ENCODE data around the gene BOK. TPM values are rescaled to one million over a fixed set of nuclear protein-coding genes. Genes with fewer than 3 reads are reported as not detected.
A peak's percentile ranks its signal among the peaks of the same experiment; 100 is the strongest.

BOK gene
- total and polyA plus RNA-seq, 9 of the 15 experiments (the other 6 are each of a cell fraction or from before 2014, with no cell fraction given), result 0.03 to 3.3 (median 2.0) TPM; not detected in 1

DNA sequence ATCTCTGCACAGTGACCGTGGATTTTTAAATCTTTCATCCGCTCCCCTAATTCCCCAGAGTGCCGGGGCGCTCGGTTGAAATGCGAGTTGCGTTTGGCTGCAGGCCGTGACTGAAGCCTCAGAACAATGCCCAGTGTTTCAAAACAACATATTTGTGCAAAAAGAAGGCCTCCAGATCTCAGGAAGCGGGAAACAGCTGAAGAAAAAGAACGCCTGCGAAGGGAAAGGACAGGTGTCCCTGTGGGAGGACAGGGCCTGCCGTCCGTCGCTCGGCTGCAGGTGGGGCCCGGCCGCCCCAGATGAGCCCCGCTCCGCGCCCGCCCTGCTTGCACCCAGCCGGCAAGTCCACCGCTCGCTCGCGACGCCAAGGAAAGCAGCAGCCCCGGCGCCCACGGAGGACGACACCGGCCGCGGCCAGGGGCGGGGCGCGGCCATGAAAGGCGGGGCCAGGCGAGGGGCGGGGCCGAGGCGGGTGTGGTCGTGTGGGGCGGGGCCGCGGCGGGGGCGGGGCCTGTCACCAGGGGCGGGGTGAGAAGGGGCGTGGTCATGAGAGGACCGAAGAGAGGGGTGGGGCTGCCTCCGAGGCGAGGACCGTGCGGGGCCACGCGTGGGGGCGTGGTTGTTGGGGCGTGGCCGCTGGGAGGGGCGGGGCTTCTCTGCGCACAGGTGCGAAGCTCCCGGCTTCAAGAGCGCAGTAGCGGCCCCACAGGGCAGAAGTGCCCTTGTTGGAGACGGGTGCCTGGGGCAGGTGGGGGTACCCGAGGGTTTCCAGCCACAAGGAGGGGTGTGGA lies 17.6 kb upstream of the BOK start (continued):
- TF ChIP-seq ZNF165 (CRISPR knock-in tag; IDR thresholded peaks at IDR 0.05; ENCODE audit: borderline replicate concordance) (no peak), KDM4B (IDR thresholded peaks at IDR 0.05; ENCODE audit: borderline replicate concordance in 2 of 2, low read depth in 1 of 2) (no peak), TBP (optimal IDR thresholded peaks at IDR 0.05; ENCODE audit: low read depth, low read length) (peak; percentile 57), ZNF639 (CRISPR knock-in tag; conservative IDR thresholded peaks at IDR 0.05 in 1 of 2, IDR thresholded peaks at IDR 0.05 in 1 of 2) (no peak), NRF1 (conservative IDR thresholded peaks at IDR 0.05 in 1 of 2, IDR thresholded peaks at IDR 0.05 in 1 of 2) (peak; percentile 33 to 45; a peak in 3 of 4 replicates), NONO (IDR thresholded peaks at IDR 0.05; ENCODE audit: low read depth in 2 of 2, low read length in 1 of 2) (peak in 1 of 2 experiments; percentile 36; a peak in 1 of 4 replicates), POLR2G (IDR thresholded peaks at IDR 0.05; ENCODE audit: low read depth, low read length) (peak; percentile 87), TAF7 (tag; IDR thresholded peaks at IDR 0.05) (no peak), ZNF764 (CRISPR knock-in tag; IDR thresholded peaks at IDR 0.05; ENCODE audit: low read depth) (no peak), BCOR (IDR thresholded peaks at IDR 0.05) (no peak), YY1 (IDR thresholded peaks at IDR 0.05; ENCODE audit: borderline replicate concordance in 1 of 3, control insufficient read depth in 1 of 3, extremely low read depth in 1 of 3, insufficient read depth in 3 of 3, insufficient read length in 1 of 3, insufficient replicate concordance in 2 of 3, low read depth in 1 of 3, low read length in 2 of 3) (peak in 2 of 3 experiments; percentile 76 to 81)
- TF ChIP-seq, protein P1, sequence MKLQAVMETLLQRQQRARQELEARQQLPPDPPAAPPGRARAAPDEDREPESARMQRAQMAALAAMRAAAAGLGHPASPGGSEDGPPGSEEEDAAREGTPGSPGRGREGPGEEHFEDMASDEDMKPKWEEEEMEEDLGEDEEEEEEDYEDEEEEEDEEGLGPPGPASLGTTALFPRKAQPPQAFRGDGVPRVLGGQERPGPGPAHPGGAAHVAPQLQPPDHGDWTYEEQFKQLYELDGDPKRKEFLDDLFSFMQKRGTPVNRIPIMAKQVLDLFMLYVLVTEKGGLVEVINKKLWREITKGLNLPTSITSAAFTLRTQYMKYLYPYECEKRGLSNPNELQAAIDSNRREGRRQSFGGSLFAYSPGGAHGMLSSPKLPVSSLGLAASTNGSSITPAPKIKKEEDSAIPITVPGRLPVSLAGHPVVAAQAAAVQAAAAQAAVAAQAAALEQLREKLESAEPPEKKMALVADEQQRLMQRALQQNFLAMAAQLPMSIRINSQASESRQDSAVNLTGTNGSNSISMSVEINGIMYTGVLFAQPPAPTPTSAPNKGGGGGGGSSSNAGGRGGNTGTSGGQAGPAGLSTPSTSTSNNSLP (IDR thresholded peaks at IDR 0.05; ENCODE audit: borderline replicate concordance, low read depth, low read length), result no peak
- TF ChIP-seq, protein P2, sequence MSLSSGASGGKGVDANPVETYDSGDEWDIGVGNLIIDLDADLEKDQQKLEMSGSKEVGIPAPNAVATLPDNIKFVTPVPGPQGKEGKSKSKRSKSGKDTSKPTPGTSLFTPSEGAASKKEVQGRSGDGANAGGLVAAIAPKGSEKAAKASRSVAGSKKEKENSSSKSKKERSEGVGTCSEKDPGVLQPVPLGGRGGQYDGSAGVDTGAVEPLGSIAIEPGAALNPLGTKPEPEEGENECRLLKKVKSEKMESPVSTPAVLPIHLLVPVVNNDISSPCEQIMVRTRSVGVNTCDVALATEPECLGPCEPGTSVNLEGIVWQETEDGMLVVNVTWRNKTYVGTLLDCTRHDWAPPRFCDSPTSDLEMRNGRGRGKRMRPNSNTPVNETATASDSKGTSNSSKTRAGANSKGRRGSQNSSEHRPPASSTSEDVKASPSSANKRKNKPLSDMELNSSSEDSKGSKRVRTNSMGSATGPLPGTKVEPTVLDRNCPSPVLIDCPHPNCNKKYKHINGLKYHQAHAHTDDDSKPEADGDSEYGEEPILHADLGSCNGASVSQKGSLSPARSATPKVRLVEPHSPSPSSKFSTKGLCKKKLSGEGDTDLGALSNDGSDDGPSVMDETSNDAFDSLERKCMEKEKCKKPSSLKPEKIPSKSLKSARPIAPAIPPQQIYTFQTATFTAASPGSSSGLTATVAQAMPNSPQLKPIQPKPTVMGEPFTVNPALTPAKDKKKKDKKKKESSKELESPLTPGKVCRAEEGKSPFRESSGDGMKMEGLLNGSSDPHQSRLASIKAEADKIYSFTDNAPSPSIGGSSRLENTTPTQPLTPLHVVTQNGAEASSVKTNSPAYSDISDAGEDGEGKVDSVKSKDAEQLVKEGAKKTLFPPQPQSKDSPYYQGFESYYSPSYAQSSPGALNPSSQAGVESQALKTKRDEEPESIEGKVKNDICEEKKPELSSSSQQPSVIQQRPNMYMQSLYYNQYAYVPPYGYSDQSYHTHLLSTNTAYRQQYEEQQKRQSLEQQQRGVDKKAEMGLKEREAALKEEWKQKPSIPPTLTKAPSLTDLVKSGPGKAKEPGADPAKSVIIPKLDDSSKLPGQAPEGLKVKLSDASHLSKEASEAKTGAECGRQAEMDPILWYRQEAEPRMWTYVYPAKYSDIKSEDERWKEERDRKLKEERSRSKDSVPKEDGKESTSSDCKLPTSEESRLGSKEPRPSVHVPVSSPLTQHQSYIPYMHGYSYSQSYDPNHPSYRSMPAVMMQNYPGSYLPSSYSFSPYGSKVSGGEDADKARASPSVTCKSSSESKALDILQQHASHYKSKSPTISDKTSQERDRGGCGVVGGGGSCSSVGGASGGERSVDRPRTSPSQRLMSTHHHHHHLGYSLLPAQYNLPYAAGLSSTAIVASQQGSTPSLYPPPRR (CRISPR knock-in tag; IDR thresholded peaks at IDR 0.05; ENCODE audit: borderline replicate concordance), result no peak

Measured in K562 (cell line).